Panc1 (cell line): ENCODE results near the gene METTL9. TPM values are rescaled to one million over a fixed set of nuclear protein-coding genes. Genes with fewer than 3 reads are reported as not detected.

ENCODE experiments used
- ATAC-seq: fragments of 200-7000 bp; cut with Tn5 transposase; 2 replicates; pipeline ENCODE4 v1.9.1; 2020; ENCODE audit warnings: mild to moderate bottlenecking, moderate library complexity
- BruUV-seq: library from RNA; stranded (reverse); fragments of 400-500 nt; replicated peaks from 2 replicates; lab custom pipeline; 2021; lab: Mats Ljungman, UMichigan
- CTCF ChIA-PET: fragments of 300-600 bp; sonication (Branson Sonifier 250); formaldehyde crosslinking; loops from one replicate; lab custom pipeline; 2022; ENCODE audit warnings: antibody characterized with exemption; lab: Charles Lee
- POLR2A ChIA-PET: fragments of 300-600 bp; sonication (Branson Sonifier 250); formaldehyde crosslinking; loops from one replicate; lab custom pipeline; 2022; ENCODE audit warnings: antibody characterized with exemption; lab: Charles Lee
- DNase-seq: peaks from one replicate; pipeline ENCODE4 v3.0.0-alpha.2; 2010; ENCODE audit warnings: low read depth, low spot score
- H3K27ac ChIP-seq: 2 replicates; pipeline ENCODE4 v1.5.1; 2011; ENCODE audit warnings: mild to moderate bottlenecking, low read length, inconsistent platforms
- H3K27me3 ChIP-seq: fragments of 200-500 bp; sonication (Bioruptor generic); 2 replicates; pipeline ENCODE4 v1.6.0; 2014; ENCODE audit warnings: low read length, inconsistent platforms; ENCODE audit not compliant: control insufficient read depth, insufficient read depth
- H3K36me3 ChIP-seq: fragments of 200-500 bp; sonication (Bioruptor generic); 2 replicates; pipeline ENCODE4 v1.5.1; 2014; ENCODE audit warnings: inconsistent platforms, mild to moderate bottlenecking, low read length, moderate library complexity; ENCODE audit not compliant: control insufficient read depth, insufficient read depth
- H3K4me1 ChIP-seq: 2 replicates; pipeline ENCODE4 v1.5.1; 2011; ENCODE audit warnings: inconsistent platforms, mild to moderate bottlenecking, low read length, moderate library complexity; ENCODE audit not compliant: control insufficient read depth, insufficient read depth
- H3K4me3 ChIP-seq, 2 experiments: 2 replicates each; pipeline ENCODE4 v1.5.1; 2011 to 2012; ENCODE audit warnings: low read depth in 2 of 2, low read length in 2 of 2, mild to moderate bottlenecking in 2 of 2, inconsistent platforms in 1 of 2, moderate library complexity in 1 of 2
- H3K9me3 ChIP-seq: fragments of 200-500 bp; sonication (Bioruptor generic); 2 replicates; pipeline ENCODE4 v1.5.1; 2014; ENCODE audit warnings: low read depth, mild to moderate bottlenecking, inconsistent platforms, low read length, moderate library complexity; ENCODE audit not compliant: control insufficient read depth, insufficient read depth
- CTCF ChIP-seq: fragments of 450-650 bp; IDR thresholded peaks from 2 replicates; pipeline ENCODE4 v1.5.1; 2017; ENCODE audit warnings: mild to moderate bottlenecking
- POLR2AphosphoS5 ChIP-seq: IDR thresholded peaks from 2 replicates; pipeline ENCODE4 v1.6.1; 2012; ENCODE audit warnings: mild to moderate bottlenecking, low read depth, low read length, moderate library complexity
- SIN3A ChIP-seq: IDR thresholded peaks from 2 replicates; pipeline ENCODE4 v1.6.1; 2012; ENCODE audit warnings: low read depth, mild to moderate bottlenecking, low read length, moderate library complexity, borderline replicate concordance; ENCODE audit not compliant: insufficient read depth
- TCF7L2 ChIP-seq: IDR thresholded peaks from 2 replicates; pipeline ENCODE4 v1.6.1; 2011; ENCODE audit warnings: mild to moderate bottlenecking, low read depth, low read length, inconsistent platforms
- in situ Hi-C: cut with HindIII; loops from 2 replicates; pipeline ENCODE4 v1.10.0; 2016; ENCODE audit warnings: low sequenced_read_pairs, low pct_unique_long_range_greater_than_20kb
- intact Hi-C: fragments of 100-400 bp; cut with micrococcal nuclease; formaldehyde crosslinking; loops from one replicate; pipeline ENCODE4 v1.10.0; 2022; ENCODE audit not compliant: unreplicated experiment
- total RNA-seq: library from RNA; stranded (reverse); gene quantifications from one replicate; pipeline ENCODE4 v1.2.1, GENCODE V29; 2021; ENCODE audit not compliant: unreplicated experiment
- TF ChIP-seq, protein P1 (sequence below), 2 experiments: IDR thresholded peaks; 2 replicates each; pipeline ENCODE4 v1.6.1; 2011 to 2012; ENCODE audit warnings: low read depth in 2 of 2, control low read depth in 1 of 2, low read length in 1 of 2, mild to moderate bottlenecking in 1 of 2, moderate library complexity in 1 of 2; ENCODE audit not compliant: insufficient read depth in 1 of 2

The METTL9 gene
- total RNA-seq, 1 experiment from 2014 or later = 86.1 TPM

GRCh38 chr16:21593530-21594289 is 5.7 kb upstream of the METTL9 start:
- H3K27ac ChIP-seq = no peak overlapping the region
- H3K27me3 ChIP-seq = no peaks in the 10 kb centered on the region
- H3K4me3 ChIP-seq = no peak overlapping the region
- no peak for TF ChIP-seq TCF7L2
- TF ChIP-seq SIN3A = no peak
- no peak for TF ChIP-seq POLR2AphosphoS5
- POLR2A ChIA-PET = interaction anchor here (0.7 kb wide), 1 partner anchor 349 kb away, joined by 8 read pairs; no protein-coding TSS in a partner anchor
- H3K4me1 ChIP-seq = no peaks in the 10 kb centered on the region
- DNase-seq (no peak), ATAC-seq (no peak)
- in situ Hi-C loops (no loop called here), intact Hi-C loops (no loop called here)
- no peaks in the 10 kb centered on the region for H3K36me3 ChIP-seq
- no TSS peak for BruUV-seq
- H3K9me3 ChIP-seq = no peaks in the 10 kb centered on the region
- CTCF ChIA-PET = interaction anchor here (0.6 kb wide), 2 partner anchors 115 to 1052 kb away, joined by 3 to 4 read pairs; no protein-coding TSS in a partner anchor

DNA sequence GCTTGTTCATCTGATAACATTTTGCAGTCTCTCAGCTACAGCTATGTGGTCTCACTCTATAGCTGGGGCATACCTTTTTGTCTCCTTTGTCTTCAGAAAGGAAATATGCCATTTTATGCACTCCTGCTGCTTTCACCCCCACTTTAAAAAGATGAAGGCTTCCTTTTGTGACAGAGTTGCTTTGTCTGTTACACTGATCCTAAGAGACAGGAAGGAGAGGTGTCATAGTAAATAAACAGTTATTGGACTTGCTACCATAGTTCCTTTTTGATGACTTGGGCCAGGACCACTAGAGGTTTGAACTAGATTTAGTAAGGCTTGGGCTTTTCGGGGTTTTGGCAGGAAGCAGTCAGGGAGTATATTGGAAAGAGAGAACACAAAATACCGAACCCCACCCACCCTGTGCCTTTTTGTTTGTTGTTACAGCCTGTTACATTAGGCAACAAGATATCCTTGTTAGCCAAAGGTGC is 1.8 kb upstream of the METTL9 start:
- in situ Hi-C loops = no loop called here

More for the DNA sequence above, 1.8 kb upstream of the METTL9 start:
- no peak overlapping the region for H3K4me3 ChIP-seq
- no peaks in the 10 kb centered on the region for H3K9me3 ChIP-seq
- H3K27ac ChIP-seq = no peak overlapping the region
- H3K4me1 ChIP-seq = peaks cover 12% of the 10 kb centered on the region
- H3K36me3 ChIP-seq = no peaks in the 10 kb centered on the region
- no peak for TF ChIP-seq TCF7L2
- TF ChIP-seq CTCF = no peak
- TF ChIP-seq, protein P1, sequence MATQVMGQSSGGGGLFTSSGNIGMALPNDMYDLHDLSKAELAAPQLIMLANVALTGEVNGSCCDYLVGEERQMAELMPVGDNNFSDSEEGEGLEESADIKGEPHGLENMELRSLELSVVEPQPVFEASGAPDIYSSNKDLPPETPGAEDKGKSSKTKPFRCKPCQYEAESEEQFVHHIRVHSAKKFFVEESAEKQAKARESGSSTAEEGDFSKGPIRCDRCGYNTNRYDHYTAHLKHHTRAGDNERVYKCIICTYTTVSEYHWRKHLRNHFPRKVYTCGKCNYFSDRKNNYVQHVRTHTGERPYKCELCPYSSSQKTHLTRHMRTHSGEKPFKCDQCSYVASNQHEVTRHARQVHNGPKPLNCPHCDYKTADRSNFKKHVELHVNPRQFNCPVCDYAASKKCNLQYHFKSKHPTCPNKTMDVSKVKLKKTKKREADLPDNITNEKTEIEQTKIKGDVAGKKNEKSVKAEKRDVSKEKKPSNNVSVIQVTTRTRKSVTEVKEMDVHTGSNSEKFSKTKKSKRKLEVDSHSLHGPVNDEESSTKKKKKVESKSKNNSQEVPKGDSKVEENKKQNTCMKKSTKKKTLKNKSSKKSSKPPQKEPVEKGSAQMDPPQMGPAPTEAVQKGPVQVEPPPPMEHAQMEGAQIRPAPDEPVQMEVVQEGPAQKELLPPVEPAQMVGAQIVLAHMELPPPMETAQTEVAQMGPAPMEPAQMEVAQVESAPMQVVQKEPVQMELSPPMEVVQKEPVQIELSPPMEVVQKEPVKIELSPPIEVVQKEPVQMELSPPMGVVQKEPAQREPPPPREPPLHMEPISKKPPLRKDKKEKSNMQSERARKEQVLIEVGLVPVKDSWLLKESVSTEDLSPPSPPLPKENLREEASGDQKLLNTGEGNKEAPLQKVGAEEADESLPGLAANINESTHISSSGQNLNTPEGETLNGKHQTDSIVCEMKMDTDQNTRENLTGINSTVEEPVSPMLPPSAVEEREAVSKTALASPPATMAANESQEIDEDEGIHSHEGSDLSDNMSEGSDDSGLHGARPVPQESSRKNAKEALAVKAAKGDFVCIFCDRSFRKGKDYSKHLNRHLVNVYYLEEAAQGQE (IDR thresholded peaks at IDR 0.05; ENCODE audit: insufficient read depth in 1 of 2, low read depth in 2 of 2, low read length in 1 of 2) = no peak
- no peak for TF ChIP-seq POLR2AphosphoS5
- TF ChIP-seq SIN3A = no peak
- H3K27me3 ChIP-seq = no peaks in the 10 kb centered on the region
- CTCF ChIA-PET = no interaction called here
- BruUV-seq = no TSS peak
- POLR2A ChIA-PET = no interaction called here
- DNase-seq = no peak
- intact Hi-C loops = no loop called here
- no peak for ATAC-seq
